ENCODE measurements around the gene EFNA5.

GRCh38 chr5:107478068-107478641 is 192.6 kb downstream of the EFNA5 start:
- TF ChIP-seq CTCF (IDR thresholded peaks at IDR 0.05; ENCODE audit: poor library complexity, severe bottlenecking): no peak
- no peak for TF ChIP-seq RAD21 (conservative IDR thresholded peaks at IDR 0.05)
- TF ChIP-seq EP300 (conservative IDR thresholded peaks at IDR 0.05; ENCODE audit: poor library complexity, severe bottlenecking): no peak
- no peak for TF ChIP-seq EZH2 (IDR thresholded peaks at IDR 0.05; ENCODE audit: borderline replicate concordance, insufficient read depth, low read length, poor library complexity, severe bottlenecking)
- TF ChIP-seq REST (IDR thresholded peaks at IDR 0.05; ENCODE audit: borderline replicate concordance): no peak
- TF ChIP-seq POLR2AphosphoS5 (IDR thresholded peaks at IDR 0.05): no peak
- no peak for TF ChIP-seq SMC3 (conservative IDR thresholded peaks at IDR 0.05; ENCODE audit: poor library complexity)
- no peak for TF ChIP-seq TAF1 (IDR thresholded peaks at IDR 0.05; ENCODE audit: low read depth)
- TF ChIP-seq MXI1 (conservative IDR thresholded peaks at IDR 0.05; ENCODE audit: poor library complexity, severe bottlenecking): no peak

Data from neural cell (in vitro differentiated cells).